MM.1S (cell line): ENCODE results near the gene COLQ.

Experiments used
- CTCF ChIP-seq: fragments of 300-600 bp; sonication (generic); IDR thresholded peaks from 2 replicates; pipeline ENCODE4 v1.5.1; 2016; ENCODE audit warnings: antibody characterized with exemption, low read length, mixed read lengths
- EZH2 ChIP-seq: fragments of 300-600 bp; sonication (generic); optimal IDR thresholded peaks from 2 replicates; pipeline ENCODE3; 2017; ENCODE audit warnings: low read depth, mild to moderate bottlenecking, antibody characterized with exemption, low read length, mixed read lengths
- EZH2phosphoT487 ChIP-seq: fragments of 300-600 bp; sonication (generic); IDR thresholded peaks from 2 replicates; pipeline ENCODE4 v1.6.1; 2018; ENCODE audit warnings: antibody characterized with exemption, low read length

GRCh38 chr3:15403495-15403894 is 118.0 kb downstream of the COLQ start:
- TF ChIP-seq EZH2 = no peak
- TF ChIP-seq CTCF = no peak
- no peak for TF ChIP-seq EZH2phosphoT487
